Measurements from ENCODE around the gene MICOS13. TPM values are rescaled to one million over a fixed set of nuclear protein-coding genes. Genes with fewer than 3 reads are reported as not detected.

MICOS13 gene
- total RNA-seq, 1 donor from 2014 or later = 22.8 TPM

DNA sequence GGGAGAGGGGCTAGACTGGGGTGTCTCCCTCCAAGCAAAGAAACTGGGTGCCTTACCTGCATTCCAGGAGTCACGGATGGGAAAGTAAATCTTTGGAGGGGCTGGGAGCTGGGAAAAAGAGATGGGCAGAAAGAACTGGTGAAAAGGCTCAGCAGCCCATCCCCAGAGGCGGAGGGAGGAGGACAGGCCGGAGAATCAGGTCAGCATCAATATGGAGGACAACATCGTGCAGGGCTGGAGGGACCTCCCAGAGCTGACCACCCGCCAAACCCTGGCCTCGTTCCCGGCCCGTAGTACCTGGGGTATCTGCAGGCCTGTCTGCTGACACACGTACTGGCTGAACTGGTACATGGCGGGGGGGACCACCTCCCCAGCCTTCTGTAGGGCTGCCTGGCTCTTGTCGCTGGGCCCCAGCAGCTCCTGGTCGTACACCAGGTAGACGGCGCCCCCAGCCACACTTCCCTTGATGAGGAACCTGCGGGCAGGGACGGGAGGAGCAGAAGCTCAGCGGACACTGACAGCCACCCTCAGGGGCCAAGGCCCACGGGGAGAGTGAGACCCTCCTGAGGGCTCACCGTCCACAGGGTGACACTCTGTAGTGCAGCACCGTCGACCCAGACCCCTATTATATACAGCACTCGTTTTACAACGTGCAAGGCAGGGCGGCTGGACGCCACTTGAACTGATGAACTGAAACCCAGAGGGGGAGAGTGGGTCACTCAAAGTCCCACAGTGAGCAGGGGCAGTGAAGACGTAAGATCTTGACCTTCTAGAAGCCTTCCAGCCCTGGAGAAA, 830 bp downstream of the MICOS13 start:
- H3K4me1 Mint-ChIP-seq (ENCODE audit: low read depth, unreplicated experiment) = peaks cover 19% of the 10 kb centered on the region
- H3K27me3 Mint-ChIP-seq (ENCODE audit: unreplicated experiment) = peaks cover 19% of the 10 kb centered on the region
- TF ChIP-seq, protein P1, sequence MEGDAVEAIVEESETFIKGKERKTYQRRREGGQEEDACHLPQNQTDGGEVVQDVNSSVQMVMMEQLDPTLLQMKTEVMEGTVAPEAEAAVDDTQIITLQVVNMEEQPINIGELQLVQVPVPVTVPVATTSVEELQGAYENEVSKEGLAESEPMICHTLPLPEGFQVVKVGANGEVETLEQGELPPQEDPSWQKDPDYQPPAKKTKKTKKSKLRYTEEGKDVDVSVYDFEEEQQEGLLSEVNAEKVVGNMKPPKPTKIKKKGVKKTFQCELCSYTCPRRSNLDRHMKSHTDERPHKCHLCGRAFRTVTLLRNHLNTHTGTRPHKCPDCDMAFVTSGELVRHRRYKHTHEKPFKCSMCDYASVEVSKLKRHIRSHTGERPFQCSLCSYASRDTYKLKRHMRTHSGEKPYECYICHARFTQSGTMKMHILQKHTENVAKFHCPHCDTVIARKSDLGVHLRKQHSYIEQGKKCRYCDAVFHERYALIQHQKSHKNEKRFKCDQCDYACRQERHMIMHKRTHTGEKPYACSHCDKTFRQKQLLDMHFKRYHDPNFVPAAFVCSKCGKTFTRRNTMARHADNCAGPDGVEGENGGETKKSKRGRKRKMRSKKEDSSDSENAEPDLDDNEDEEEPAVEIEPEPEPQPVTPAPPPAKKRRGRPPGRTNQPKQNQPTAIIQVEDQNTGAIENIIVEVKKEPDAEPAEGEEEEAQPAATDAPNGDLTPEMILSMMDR (IDR thresholded peaks at IDR 0.05; ENCODE audit: partially characterized antibody, unreplicated experiment) = no peak
- peaks cover 20% of the 10 kb centered on the region for H3K9me3 Mint-ChIP-seq (ENCODE audit: unreplicated experiment)
- H3K36me3 Mint-ChIP-seq (ENCODE audit: unreplicated experiment) = peaks cover 5% of the 10 kb centered on the region
- peak overlapping the region; percentile 98 for H3K4me3 Mint-ChIP-seq (ENCODE audit: unreplicated experiment)
- no peak for DNase-seq
- H3K27ac Mint-ChIP-seq (ENCODE audit: unreplicated experiment) = peak overlapping the region; percentile 96

DNA sequence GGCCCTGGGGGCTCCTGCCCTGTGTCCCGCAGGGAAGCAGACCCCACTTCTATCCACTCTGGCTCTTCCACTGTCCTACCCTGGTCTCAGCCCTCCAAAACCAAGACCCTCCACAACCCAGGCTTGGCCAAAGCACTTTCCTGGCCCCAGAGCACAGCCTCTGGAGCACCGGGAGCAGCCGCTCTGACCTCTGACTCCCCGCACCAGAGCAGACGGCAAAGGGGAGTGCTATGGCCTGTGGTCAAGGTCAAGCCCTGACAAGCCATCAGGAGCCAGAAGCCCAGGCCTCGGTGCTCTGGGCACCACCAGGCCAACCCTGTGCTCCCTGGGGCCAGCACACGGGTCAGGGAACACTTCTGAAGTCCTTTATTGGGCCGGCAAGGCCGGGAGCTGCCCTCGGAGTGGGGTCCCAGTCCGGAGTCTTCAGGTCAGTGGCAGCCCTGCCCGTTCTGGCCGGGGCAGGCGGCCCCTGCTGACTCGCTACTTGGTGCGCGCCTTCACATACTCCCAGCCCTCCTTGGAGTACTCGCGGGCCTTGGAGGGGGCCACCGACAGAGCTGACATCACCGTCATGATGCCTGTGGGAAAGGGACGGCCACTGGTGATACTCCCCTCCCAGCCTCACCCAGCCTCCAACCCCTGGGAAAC, 2.1 kb downstream of the MICOS13 start:
- no peak overlapping the region for H3K4me3 Mint-ChIP-seq (ENCODE audit: unreplicated experiment)
- peaks cover 19% of the 10 kb centered on the region for H3K9me3 Mint-ChIP-seq (ENCODE audit: unreplicated experiment)
- TF ChIP-seq, protein P1 (IDR thresholded peaks at IDR 0.05; ENCODE audit: partially characterized antibody, unreplicated experiment) = no peak
- DNase-seq = no peak
- peaks cover 19% of the 10 kb centered on the region for H3K27me3 Mint-ChIP-seq (ENCODE audit: unreplicated experiment)
- peaks cover 18% of the 10 kb centered on the region for H3K4me1 Mint-ChIP-seq (ENCODE audit: low read depth, unreplicated experiment)
- H3K27ac Mint-ChIP-seq (ENCODE audit: unreplicated experiment) = no peak overlapping the region
- peaks cover 5% of the 10 kb centered on the region for H3K36me3 Mint-ChIP-seq (ENCODE audit: unreplicated experiment)

DNA sequence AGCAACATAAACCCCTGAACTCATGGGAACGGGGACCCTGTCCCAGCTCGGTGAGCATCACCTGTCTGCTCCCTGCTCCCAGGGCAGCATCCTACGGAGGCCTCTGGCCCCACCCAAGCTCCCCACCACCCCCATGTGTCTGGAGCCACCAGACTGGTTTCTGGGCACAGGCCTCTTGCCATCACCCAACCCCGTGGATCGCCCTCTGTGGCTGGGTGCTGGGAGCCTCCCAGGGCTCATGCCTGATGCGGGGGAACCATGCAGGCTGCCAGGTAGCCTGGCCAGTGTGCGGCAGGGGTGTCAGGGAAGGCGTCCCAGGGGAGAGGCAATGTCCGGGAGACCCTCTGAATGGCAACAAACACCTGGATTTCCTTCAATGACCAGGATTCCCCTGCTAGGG, 2.7 kb downstream of the MICOS13 start:
- DNase-seq = no peak
- peaks cover 16% of the 10 kb centered on the region for H3K4me1 Mint-ChIP-seq (ENCODE audit: low read depth, unreplicated experiment)
- H3K27me3 Mint-ChIP-seq (ENCODE audit: unreplicated experiment) = peaks cover 19% of the 10 kb centered on the region
- peaks cover 21% of the 10 kb centered on the region for H3K9me3 Mint-ChIP-seq (ENCODE audit: unreplicated experiment)
- peaks cover 5% of the 10 kb centered on the region for H3K36me3 Mint-ChIP-seq (ENCODE audit: unreplicated experiment)
- H3K4me3 Mint-ChIP-seq (ENCODE audit: unreplicated experiment) = no peak overlapping the region
- no peak overlapping the region for H3K27ac Mint-ChIP-seq (ENCODE audit: unreplicated experiment)
- TF ChIP-seq, protein P1 (IDR thresholded peaks at IDR 0.05; ENCODE audit: partially characterized antibody, unreplicated experiment) = no peak

DNA sequence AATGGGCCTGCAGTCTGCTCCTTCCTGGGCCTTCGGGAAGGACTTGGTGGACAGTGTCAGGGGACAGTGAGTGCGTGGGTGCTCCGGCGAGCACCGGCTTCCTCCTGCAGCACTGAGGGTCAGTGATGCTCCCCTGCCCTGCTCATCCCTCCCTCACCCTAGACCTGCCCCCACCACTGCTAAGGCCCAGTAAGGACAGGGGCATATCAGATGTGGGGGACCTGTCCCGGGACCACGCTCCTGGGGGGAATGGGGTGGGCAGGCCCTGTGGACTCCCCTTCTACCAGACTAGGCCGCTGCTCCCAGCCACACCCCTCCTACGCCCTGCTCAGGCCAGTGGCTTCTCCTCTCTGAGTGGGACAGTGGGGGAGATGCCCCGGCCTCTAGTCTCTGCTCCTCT, 3.2 kb downstream of the MICOS13 start:
- no peak overlapping the region for H3K4me3 Mint-ChIP-seq (ENCODE audit: unreplicated experiment)
- H3K27me3 Mint-ChIP-seq (ENCODE audit: unreplicated experiment) = peaks cover 19% of the 10 kb centered on the region
- TF ChIP-seq, protein P1 (IDR thresholded peaks at IDR 0.05; ENCODE audit: partially characterized antibody, unreplicated experiment) = no peak
- H3K36me3 Mint-ChIP-seq (ENCODE audit: unreplicated experiment) = peaks cover 5% of the 10 kb centered on the region
- H3K4me1 Mint-ChIP-seq (ENCODE audit: low read depth, unreplicated experiment) = peaks cover 16% of the 10 kb centered on the region
- DNase-seq = no peak
- H3K9me3 Mint-ChIP-seq (ENCODE audit: unreplicated experiment) = peaks cover 21% of the 10 kb centered on the region
- H3K27ac Mint-ChIP-seq (ENCODE audit: unreplicated experiment) = no peak overlapping the region

DNA sequence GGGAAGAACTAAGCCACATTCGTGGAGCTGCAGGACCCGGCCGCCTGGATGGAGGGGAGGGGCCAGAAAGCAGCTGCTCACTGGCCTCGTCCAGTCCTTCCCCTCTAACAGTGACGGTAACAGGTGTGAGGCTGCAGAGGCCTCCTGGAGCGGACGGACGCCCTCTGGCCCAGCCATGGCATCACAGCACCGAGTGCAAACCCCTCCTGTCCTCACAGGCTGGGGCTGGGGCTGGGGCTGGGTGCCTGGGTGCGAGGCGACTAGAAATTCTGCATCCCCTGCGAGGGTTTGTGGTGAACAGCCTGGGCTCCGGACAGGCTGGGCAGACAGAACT, 3.6 kb downstream of the MICOS13 start:
- H3K27ac Mint-ChIP-seq (ENCODE audit: unreplicated experiment) = peak overlapping the region; percentile 75
- DNase-seq = peak; percentile 60
- H3K36me3 Mint-ChIP-seq (ENCODE audit: unreplicated experiment) = peaks cover 7% of the 10 kb centered on the region
- peaks cover 16% of the 10 kb centered on the region for H3K27me3 Mint-ChIP-seq (ENCODE audit: unreplicated experiment)
- TF ChIP-seq, protein P1 (IDR thresholded peaks at IDR 0.05; ENCODE audit: partially characterized antibody, unreplicated experiment) = no peak
- H3K4me1 Mint-ChIP-seq (ENCODE audit: low read depth, unreplicated experiment) = peaks cover 16% of the 10 kb centered on the region
- peak overlapping the region; percentile 40 for H3K4me3 Mint-ChIP-seq (ENCODE audit: unreplicated experiment)
- H3K9me3 Mint-ChIP-seq (ENCODE audit: unreplicated experiment) = peaks cover 21% of the 10 kb centered on the region

Data from glutamatergic neuron (in vitro differentiated cells).